ENCODE results near the gene MT1B. TPM values are rescaled to one million over a fixed set of nuclear protein-coding genes. Genes with fewer than 3 reads are reported as not detected.

The MT1B gene
- total RNA-seq: not detected

DNA sequence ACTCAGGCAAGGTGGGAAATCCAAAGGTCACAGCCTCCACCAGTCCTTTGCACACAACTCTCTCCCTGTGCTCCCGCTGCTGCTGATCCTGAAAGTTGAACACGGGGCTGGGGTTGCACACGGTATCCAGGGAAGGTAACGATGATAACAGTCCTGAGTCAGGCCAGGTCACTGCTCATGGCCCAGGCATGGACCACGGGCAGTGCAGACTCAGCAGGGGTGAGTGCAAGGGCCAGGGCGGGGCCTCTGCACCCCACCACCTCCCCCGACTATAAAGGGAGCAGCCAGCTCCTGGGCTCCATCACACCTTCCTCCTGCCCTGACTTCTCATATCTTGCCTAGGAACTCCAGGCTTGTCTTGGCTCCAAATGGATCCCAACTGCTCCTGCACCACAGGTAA lies at the start of gene MT1B:
MT1B (plus strand) TSS at position 301 of the 400 bp plus-strand sequence; CDS start at position 369, 68 bp downstream.

DNA sequence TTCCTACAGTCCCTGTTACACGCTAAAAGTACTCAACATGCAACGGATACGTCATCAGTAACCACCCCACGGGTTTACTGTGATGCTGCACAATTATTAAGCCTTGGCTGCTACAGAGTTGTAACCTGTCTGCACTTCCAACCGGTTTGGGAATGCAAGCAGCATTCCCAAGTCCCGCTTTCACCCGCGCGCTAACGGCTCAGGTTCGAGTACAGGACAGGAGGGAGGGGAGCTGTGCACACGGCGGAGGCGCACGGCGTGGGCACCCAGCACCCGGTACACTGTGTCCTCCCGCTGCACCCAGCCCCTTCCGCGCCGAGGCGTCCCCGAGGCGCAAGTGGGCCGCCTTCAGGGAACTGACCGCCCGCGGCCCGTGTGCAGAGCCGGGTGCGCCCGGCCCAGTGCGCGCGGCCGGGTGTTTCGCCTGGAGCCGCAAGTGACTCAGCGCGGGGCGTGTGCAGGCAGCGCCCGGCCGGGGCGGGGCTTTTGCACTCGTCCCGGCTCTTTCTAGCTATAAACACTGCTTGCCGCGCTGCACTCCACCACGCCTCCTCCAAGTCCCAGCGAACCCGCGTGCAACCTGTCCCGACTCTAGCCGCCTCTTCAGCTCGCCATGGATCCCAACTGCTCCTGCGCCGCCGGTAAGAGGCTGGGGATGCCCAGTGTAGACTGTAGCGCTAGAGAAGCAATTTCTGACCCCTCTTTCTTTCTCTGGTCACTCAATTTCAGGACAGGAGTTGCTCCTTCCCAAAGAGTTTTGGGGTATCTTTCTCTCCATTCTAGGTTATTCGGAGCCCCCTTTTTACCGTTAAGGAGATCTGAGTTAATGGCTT lies 43.4 kb upstream of the MT1B start, which contains the start of gene MT2A:
MT2A (plus strand) TSS at position 542 of the 833 bp plus-strand sequence; CDS start at position 614, 72 bp downstream.

GRCh38 chr16:56625140-56625942 lies 26.3 kb upstream of the MT1B start, which contains the start of gene MT1E:
MT1E (plus strand) TSS chr16:56625781; CDS start chr16:56625852, 71 bp downstream.

DNA sequence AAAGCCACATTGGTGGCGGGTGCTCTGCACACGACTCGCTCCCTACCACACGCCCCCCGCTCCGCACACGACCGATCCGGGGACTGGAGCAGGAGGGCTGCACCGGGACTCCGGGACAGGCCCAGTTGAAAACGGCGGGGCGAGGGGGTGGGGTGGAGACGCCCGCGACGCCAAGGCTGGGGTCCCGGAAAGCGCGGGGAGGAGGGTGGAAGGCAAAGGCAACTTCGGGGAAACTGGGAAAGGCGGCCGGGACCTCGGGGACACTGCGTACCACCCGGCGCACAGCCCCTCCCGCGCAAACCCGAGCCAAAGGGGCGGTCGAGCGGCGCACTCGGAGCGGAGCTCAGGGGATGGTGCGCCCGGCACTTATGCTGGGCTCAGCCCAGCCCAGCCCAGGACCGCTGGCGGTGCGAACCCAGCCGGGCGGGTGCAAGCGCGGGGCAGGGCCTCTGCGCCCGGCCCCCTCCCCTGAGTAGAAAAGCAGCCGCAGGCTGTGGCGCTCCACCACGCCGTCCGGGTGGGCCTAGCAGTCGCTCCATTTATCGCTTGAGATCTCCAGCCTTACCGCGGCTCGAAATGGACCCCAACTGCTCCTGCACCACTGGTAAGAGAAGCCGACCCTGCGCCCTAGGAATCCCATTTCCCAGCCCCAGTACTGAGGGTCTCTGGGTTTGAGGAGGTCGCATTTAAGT lies 19.4 kb upstream of the MT1B start, which contains the start of gene MT1M:
MT1M (plus strand) TSS at position 504 of the 692 bp plus-strand sequence; CDS start at position 577, 73 bp downstream.

GRCh38 chr16:56637814-56638750 lies 13.6 kb upstream of the MT1B start, which contains the start of gene MT1A:
MT1A (plus strand) TSS chr16:56638666; CDS start chr16:56638739, 73 bp downstream.

GRCh38 chr16:56657555-56658326 lies 6.1 kb downstream of the MT1B start, which contains the start of gene MT1F:
MT1F (plus strand) TSS chr16:56657959; CDS start chr16:56658059, 100 bp downstream.

DNA sequence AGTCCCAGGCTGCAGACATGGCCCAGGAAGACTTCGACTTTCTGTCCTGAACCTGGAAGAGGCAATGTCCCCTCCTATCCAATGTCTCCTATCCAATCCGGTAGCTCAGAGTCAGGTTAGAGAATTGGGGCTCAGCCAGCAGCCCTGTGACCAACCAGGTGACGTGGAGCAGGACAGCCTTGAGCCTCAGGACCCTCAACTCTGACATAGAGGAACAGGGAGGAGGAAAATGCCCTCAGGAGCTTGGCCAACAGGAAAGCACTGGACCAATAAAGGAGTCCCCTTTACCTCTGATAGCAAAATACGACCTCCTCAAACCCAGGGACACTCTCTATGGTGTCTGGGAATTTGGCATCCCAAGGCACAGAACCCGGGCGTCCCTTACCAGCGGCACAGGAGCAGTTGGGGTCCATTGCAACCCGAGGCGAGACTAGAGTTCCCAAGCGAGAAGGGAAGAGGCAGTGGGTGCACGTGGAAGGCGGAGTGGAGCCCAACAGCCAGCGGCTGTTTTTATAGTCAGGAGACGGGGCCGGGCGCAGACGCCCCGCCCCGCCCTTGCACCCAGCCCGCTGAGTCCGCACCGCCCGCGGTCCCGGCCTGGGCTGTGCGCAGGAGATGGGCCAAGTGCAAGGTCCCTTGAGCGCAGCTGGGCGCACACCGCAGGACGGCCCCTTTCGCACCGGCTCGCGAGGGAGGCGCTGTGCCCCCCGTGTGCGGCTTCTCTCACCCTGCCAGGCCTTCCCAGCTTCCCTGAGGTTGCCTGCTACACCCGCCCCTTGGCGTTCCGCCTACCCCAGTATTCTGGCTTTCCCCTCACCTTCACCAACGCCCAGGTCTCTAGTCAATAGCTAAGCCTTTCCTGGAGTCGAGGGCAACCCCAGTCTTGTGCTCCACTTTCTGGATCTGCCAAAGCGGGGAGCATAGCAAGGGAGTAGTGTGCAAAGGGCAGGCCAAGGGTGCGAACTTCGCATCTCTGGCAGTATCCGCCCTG lies 16.2 kb downstream of the MT1B start, which contains the start of gene MT1G:
MT1G (minus strand) TSS at position 485 of the 991 bp plus-strand sequence; CDS start at position 413, 72 bp downstream.

DNA sequence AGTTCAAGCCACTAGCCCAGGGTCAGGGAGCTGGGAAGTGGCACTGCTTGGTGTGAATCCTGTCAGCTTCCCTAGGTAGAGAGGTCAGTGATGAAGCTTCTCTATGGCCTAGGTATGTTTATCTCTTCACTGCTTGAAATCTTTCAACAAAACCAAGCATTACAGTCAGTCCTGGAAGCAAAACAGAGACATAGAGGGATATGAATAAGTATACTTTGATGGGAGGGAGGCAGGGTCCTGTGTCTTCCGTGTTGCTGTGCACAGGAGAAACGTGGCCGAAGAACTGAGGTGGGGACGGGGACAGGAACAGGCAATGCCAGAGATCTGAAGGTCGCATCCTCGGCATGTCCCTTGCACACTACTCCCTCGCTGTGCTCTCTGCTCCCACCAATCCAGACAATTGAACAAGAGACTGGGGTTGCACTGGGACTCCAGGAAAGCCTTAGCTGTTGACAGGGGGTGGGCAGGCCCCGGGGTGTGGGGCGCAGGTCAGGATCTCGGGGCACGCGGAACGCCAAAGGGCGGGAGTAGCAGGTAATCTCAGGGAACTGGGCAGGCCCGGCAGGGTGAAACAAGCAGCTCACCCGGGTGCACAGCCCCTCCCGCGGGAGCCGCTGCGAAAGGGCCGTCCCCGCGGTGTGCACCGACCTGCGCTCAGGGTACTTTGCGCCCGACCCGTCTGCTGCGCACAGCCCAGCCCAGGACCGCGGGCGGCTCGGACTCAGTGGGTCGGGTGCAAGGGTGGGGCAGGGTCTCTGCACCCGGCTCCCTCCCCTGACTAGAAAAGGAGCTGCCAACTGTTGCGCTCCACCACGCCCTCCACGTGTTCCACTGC lies 17.5 kb downstream of the MT1B start, which contains the start of gene MT1H:
MT1H (plus strand) TSS at position 810 of the 835 bp plus-strand sequence. CDS start 71 bp downstream, outside the sequence.

GRCh38 chr16:56681939-56682702 lies 30.4 kb downstream of the MT1B start, which contains the start of gene MT1X:
MT1X (plus strand) TSS chr16:56682470; CDS start chr16:56682541, 71 bp downstream.

Other genes with a start within 250 kb of the MT1B start
- 170 TPM for gene AMFR, start 226.3 kb upstream of the MT1B start, total RNA-seq
- 129 TPM for gene NUDT21, start 200.6 kb upstream of the MT1B start, total RNA-seq
- gene OGFOD1, start 200.3 kb upstream of the MT1B start, total RNA-seq: 70.2 TPM
- 97.5 TPM for gene BBS2, start 131.9 kb upstream of the MT1B start, total RNA-seq
- gene MT4, start 86.8 kb upstream of the MT1B start, total RNA-seq: not detected
- not detected for gene MT3, start 62.4 kb upstream of the MT1B start, total RNA-seq
- gene MT2A, start 43.3 kb upstream of the MT1B start, total RNA-seq: 2.6 TPM
- 3.1 TPM for gene MT1E, start 26.1 kb upstream of the MT1B start, total RNA-seq
- not detected for gene MT1M, start 19.2 kb upstream of the MT1B start, total RNA-seq
- gene MT1A, start 13.2 kb upstream of the MT1B start, total RNA-seq: not detected
- gene MT1F, start 6.1 kb downstream of the MT1B start, total RNA-seq: 0.77 TPM
- gene MT1G, start 16.2 kb downstream of the MT1B start, total RNA-seq: not detected
- not detected for gene MT1H, start 17.9 kb downstream of the MT1B start, total RNA-seq
- gene MT1X, start 30.6 kb downstream of the MT1B start, total RNA-seq: 28.3 TPM
- gene NUP93, start 78.2 kb downstream of the MT1B start, total RNA-seq: 81.0 TPM
- not detected for gene SLC12A3, start 213.3 kb downstream of the MT1B start, total RNA-seq